HEK293T (cell line): ENCODE measurements around the gene THAP3.

Experiments used
- CTCF ChIA-PET: fragments of 350-600 bp; formaldehyde crosslinking; extraction: SDS; loops from one replicate; lab custom pipeline; 2021; ENCODE audit warnings: antibody characterized with exemption, inconsistent platforms; lab: Yijun Ruan, JAX
- POLR2A ChIA-PET: fragments of 350-600 bp; formaldehyde crosslinking; extraction: SDS; loops from one replicate; lab custom pipeline; 2020; ENCODE audit warnings: antibody characterized with exemption, inconsistent platforms; lab: Yijun Ruan, JAX
- DNase-seq: peaks from one replicate; pipeline ENCODE4 v3.0.0; 2012; ENCODE audit warnings: mixed read lengths; ENCODE audit errors: extremely low spot score
- ARNT ChIP-seq: fragments of 450-650 bp; IDR thresholded peaks from 2 replicates; pipeline ENCODE4 v1.6.1; 2017; ENCODE audit warnings: mild to moderate bottlenecking
- BHLHE40 ChIP-seq: fragments of 450-650 bp; IDR thresholded peaks from 2 replicates; pipeline ENCODE4 v1.6.1; 2016; ENCODE audit warnings: mild to moderate bottlenecking, moderate library complexity, borderline replicate concordance
- CTBP1 ChIP-seq: fragments of 450-650 bp; IDR thresholded peaks from 2 replicates; pipeline ENCODE4 v1.6.1; 2016; ENCODE audit warnings: borderline replicate concordance
- ELF4 ChIP-seq: fragments of 450-650 bp; IDR thresholded peaks from 2 replicates; pipeline ENCODE4 v1.6.1; 2017; ENCODE audit warnings: antibody characterized with exemption
- FOXA1 ChIP-seq: fragments of 450-650 bp; IDR thresholded peaks from 2 replicates; pipeline ENCODE4 v1.6.1; 2016; ENCODE audit warnings: mild to moderate bottlenecking
- FOXK2 ChIP-seq: fragments of 450-650 bp; IDR thresholded peaks from 2 replicates; pipeline ENCODE4 v1.6.1; 2016; ENCODE audit warnings: mild to moderate bottlenecking
- FOXM1 ChIP-seq: fragments of 450-650 bp; IDR thresholded peaks from 2 replicates; pipeline ENCODE4 v1.6.1; 2017; ENCODE audit warnings: mild to moderate bottlenecking, borderline replicate concordance
- HDGF ChIP-seq: fragments of 450-650 bp; IDR thresholded peaks from 2 replicates; pipeline ENCODE4 v1.6.1; 2017; ENCODE audit warnings: antibody characterized with exemption, borderline replicate concordance
- L3MBTL2 ChIP-seq: fragments of 450-650 bp; conservative IDR thresholded peaks from 2 replicates; pipeline ENCODE4 v1.6.1; 2016; ENCODE audit warnings: mild to moderate bottlenecking
- LEF1 ChIP-seq: fragments of 450-650 bp; IDR thresholded peaks from 2 replicates; pipeline ENCODE4 v1.6.1; 2017; ENCODE audit warnings: mild to moderate bottlenecking, borderline replicate concordance
- NFRKB ChIP-seq: fragments of 450-650 bp; IDR thresholded peaks from 2 replicates; pipeline ENCODE4 v1.6.1; 2016; ENCODE audit warnings: mild to moderate bottlenecking, moderate library complexity
- PKNOX1 ChIP-seq: fragments of 450-650 bp; IDR thresholded peaks from 2 replicates; pipeline ENCODE4 v1.6.1; 2016
- SP1 ChIP-seq: fragments of 450-650 bp; IDR thresholded peaks from 2 replicates; pipeline ENCODE4 v1.6.1; 2017
- SUZ12 ChIP-seq: fragments of 450-650 bp; IDR thresholded peaks from 2 replicates; pipeline ENCODE4 v1.6.1; 2016; ENCODE audit warnings: mild to moderate bottlenecking
- TARDBP ChIP-seq: fragments of 450-650 bp; IDR thresholded peaks from 2 replicates; pipeline ENCODE4 v1.6.1; 2016
- ZNF384 ChIP-seq: fragments of 450-650 bp; IDR thresholded peaks from 2 replicates; pipeline ENCODE4 v1.6.1; 2016

THAP3 gene

DNA sequence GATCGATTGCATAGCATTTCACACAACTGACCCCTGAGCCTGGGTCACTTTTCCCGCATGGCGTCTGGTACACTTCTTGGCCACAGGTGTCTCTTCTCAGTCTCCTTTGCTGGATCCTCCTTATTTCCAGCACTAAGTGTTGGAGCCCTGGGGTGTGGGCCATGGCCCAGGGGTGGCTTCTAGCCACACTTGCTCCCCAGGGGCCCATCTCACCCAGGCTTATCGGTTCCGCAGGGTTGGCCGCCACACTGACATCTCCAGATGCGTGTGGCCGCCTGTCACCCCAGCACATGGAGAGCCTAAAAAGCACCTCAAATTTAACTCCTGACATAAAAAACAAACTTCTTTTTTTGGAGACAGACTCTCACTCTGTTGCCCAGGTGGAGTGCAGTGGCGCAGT lies 2.4 kb downstream of the THAP3 start:
- POLR2A ChIA-PET: no interaction called here
- TF ChIP-seq PKNOX1 (no peak), BHLHE40 (no peak), L3MBTL2 (no peak), NFRKB (no peak), ARNT (no peak), LEF1 (no peak), SUZ12 (no peak), SP1 (no peak), ELF4 (no peak), ZNF384 (no peak), CTBP1 (no peak), HDGF (no peak), FOXK2 (no peak), FOXA1 (no peak), TARDBP (no peak), FOXM1 (no peak)
- DNase-seq: no peak
- CTCF ChIA-PET: no interaction called here

GRCh38 chr1:6627841-6628545 lies 3.3 kb downstream of the THAP3 start:
- CTCF ChIA-PET: no interaction called here
- no peak for DNase-seq
- TF ChIP-seq SP1 (no peak), TARDBP (no peak), BHLHE40 (no peak), CTBP1 (no peak), FOXM1 (no peak), L3MBTL2 (no peak), ZNF384 (no peak), HDGF (no peak), ARNT (no peak), SUZ12 (no peak), FOXA1 (no peak), NFRKB (no peak), ELF4 (no peak), FOXK2 (no peak), LEF1 (no peak), PKNOX1 (no peak)
- POLR2A ChIA-PET: interaction anchor here (1.0 kb wide), 1 partner anchor 48 kb away, joined by 3 read pairs; the partner anchor contains the start of gene ZBTB48

- ChIA-PET POLR2A (interaction anchor here (1.0 kb wide), 1 partner anchor 49 kb away, joined by 3 read pairs; the partner anchor contains the start of gene ZBTB48), CTCF (no interaction called here)
- no peak for DNase-seq
- no peak for TF ChIP-seq FOXK2
- TF ChIP-seq FOXM1: no peak
- no peak for TF ChIP-seq CTBP1
- no peak for TF ChIP-seq ELF4
- no peak for TF ChIP-seq LEF1
- no peak for TF ChIP-seq TARDBP
- no peak for TF ChIP-seq SP1
- TF ChIP-seq ARNT: no peak
- TF ChIP-seq FOXA1: no peak
- TF ChIP-seq ZNF384: no peak
- no peak for TF ChIP-seq BHLHE40
- TF ChIP-seq NFRKB: no peak
- no peak for TF ChIP-seq PKNOX1
- no peak for TF ChIP-seq HDGF
- no peak for TF ChIP-seq SUZ12
- TF ChIP-seq L3MBTL2: no peak
Observed at GRCh38 chr1:6628971-6629479, 4.4 kb downstream of the THAP3 start.

DNA sequence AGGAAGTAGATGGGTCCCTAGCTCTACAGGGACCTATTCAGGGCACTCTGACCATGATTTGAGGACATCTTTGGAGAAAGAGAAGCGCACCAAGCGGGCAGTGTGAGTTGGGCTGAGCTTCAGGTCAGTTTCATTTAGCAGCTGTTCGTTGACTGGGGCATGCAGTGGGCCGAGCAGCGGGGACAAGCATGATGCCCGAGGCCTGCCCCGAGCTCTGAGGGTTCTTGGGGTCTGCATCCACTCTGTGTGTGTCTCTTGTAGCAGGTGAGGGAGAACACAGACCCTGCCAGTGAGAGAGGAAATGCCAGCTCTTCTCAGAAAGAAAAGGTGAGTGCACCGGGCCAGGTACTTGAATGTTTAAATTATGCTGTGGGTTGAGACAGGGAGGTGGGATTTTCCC lies 5.4 kb downstream of the THAP3 start:
- DNase-seq: no peak
- POLR2A ChIA-PET: no interaction called here
- TF ChIP-seq ARNT: no peak
- no peak for TF ChIP-seq HDGF
- TF ChIP-seq LEF1: no peak
- TF ChIP-seq SP1: no peak
- TF ChIP-seq FOXK2: no peak
- no peak for TF ChIP-seq TARDBP
- no peak for TF ChIP-seq ZNF384
- no peak for TF ChIP-seq BHLHE40
- TF ChIP-seq L3MBTL2: no peak
- TF ChIP-seq FOXA1: no peak
- TF ChIP-seq ELF4: no peak
- no peak for TF ChIP-seq SUZ12
- no peak for TF ChIP-seq NFRKB
- TF ChIP-seq FOXM1: no peak
- TF ChIP-seq PKNOX1: no peak
- TF ChIP-seq CTBP1: no peak
- CTCF ChIA-PET: interaction anchor here (0.6 kb wide), 2 partner anchors 55 to 283 kb away, joined by 3 read pairs; no protein-coding TSS in a partner anchor

DNA sequence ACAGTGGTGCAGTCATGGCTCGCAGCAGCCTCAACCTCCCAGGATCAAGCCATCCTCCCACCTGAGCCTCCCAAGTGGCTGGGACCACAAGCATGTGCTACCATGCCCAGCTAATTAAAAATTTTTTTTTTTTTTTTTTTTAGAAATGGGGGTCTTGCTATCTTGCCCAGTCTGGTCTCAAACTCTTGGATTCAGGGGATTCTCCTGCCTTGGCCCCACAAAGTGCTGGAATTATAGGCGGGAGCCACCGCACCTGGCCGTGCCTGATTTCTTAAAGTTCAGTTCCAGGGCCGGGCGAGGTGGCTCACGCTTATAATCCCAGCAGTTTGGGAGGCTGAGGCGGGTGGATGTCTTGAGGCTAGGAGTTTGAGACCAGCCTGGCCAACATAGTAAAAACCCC lies 6.4 kb downstream of the THAP3 start:
- ChIA-PET POLR2A (no interaction called here), CTCF (no interaction called here)
- TF ChIP-seq CTBP1: no peak
- TF ChIP-seq FOXK2: no peak

More for the DNA sequence above, 6.4 kb downstream of the THAP3 start:
- DNase-seq: no peak
